ENCODE measurements around the gene CNTD1.
"Not testable (repeated sequence)": the region's sequence is repeated elsewhere in the genome, so short reads cannot be mapped to it uniquely, and the experiment has no call there.

Gene CNTD1

DNA sequence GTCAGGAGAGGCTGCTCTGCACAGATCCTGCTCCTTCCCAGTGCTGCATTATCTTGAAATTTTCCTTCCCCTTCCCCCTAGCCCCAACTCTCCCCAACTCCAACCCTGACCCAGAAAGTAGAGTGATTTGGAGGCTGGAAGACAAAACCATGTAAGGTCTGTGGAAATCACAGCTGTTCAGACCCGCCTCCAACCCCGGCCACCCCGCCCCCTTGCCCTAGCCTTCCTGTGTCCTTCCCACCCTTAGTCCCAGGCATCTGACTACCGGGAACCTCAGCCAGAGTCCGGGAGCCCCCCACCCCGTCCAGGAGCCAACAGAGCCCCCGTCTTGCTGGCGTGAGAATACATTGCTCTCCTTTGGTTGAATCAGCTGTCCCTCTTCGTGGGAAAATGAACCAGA, 52.3 kb downstream of the CNTD1 start, which contains the start of gene AOC3:
Gene AOC3 (plus strand): TSS at position 246 of the 400 bp plus-strand sequence. CDS start 145 bp downstream, at position 391.
- TF ChIP-seq, protein P1, sequence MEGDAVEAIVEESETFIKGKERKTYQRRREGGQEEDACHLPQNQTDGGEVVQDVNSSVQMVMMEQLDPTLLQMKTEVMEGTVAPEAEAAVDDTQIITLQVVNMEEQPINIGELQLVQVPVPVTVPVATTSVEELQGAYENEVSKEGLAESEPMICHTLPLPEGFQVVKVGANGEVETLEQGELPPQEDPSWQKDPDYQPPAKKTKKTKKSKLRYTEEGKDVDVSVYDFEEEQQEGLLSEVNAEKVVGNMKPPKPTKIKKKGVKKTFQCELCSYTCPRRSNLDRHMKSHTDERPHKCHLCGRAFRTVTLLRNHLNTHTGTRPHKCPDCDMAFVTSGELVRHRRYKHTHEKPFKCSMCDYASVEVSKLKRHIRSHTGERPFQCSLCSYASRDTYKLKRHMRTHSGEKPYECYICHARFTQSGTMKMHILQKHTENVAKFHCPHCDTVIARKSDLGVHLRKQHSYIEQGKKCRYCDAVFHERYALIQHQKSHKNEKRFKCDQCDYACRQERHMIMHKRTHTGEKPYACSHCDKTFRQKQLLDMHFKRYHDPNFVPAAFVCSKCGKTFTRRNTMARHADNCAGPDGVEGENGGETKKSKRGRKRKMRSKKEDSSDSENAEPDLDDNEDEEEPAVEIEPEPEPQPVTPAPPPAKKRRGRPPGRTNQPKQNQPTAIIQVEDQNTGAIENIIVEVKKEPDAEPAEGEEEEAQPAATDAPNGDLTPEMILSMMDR (conservative IDR thresholded peaks at IDR 0.05; ENCODE audit: control insufficient read depth, insufficient read depth, low read depth, low read length), result no peak
- no peak within 1 kb of the TSS for H3K4me3 ChIP-seq (ENCODE audit: control insufficient read depth, low read depth, low read length)
- no peak for DNase-seq (ENCODE audit: low read depth)

DNA sequence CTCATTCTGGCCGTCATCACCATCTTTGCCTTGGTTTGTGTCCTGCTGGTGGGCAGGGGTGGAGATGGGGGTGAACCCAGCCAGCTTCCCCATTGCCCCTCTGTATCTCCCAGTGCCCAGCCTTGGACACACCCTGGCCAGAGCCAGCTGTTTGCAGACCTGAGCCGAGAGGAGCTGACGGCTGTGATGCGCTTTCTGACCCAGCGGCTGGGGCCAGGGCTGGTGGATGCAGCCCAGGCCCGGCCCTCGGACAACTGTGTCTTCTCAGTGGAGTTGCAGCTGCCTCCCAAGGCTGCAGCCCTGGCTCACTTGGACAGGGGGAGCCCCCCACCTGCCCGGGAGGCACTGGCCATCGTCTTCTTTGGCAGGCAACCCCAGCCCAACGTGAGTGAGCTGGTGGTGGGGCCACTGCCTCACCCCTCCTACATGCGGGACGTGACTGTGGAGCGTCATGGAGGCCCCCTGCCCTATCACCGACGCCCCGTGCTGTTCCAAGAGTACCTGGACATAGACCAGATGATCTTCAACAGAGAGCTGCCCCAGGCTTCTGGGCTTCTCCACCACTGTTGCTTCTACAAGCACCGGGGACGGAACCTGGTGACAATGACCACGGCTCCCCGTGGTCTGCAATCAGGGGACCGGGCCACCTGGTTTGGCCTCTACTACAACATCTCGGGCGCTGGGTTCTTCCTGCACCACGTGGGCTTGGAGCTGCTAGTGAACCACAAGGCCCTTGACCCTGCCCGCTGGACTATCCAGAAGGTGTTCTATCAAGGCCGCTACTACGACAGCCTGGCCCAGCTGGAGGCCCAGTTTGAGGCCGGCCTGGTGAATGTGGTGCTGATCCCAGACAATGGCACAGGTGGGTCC, 52.9 kb downstream of the CNTD1 start:
- not testable (repeated sequence) for H3K4me3 ChIP-seq (ENCODE audit: control insufficient read depth, low read depth, low read length); DNase-seq (ENCODE audit: low read depth)

DNA sequence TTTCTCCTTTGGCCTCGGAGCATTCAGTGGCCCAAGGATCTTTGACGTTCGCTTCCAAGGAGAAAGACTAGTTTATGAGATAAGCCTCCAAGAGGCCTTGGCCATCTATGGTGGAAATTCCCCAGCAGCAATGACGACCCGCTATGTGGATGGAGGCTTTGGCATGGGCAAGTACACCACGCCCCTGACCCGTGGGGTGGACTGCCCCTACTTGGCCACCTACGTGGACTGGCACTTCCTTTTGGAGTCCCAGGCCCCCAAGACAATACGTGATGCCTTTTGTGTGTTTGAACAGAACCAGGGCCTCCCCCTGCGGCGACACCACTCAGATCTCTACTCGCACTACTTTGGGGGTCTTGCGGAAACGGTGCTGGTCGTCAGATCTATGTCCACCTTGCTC, 53.7 kb downstream of the CNTD1 start:
- TF ChIP-seq, protein P1 (conservative IDR thresholded peaks at IDR 0.05; ENCODE audit: control insufficient read depth, insufficient read depth, low read depth, low read length), result no peak
- no peak overlapping the region for H3K4me3 ChIP-seq (ENCODE audit: control insufficient read depth, low read depth, low read length)
- no peak for DNase-seq (ENCODE audit: low read depth)

DNA sequence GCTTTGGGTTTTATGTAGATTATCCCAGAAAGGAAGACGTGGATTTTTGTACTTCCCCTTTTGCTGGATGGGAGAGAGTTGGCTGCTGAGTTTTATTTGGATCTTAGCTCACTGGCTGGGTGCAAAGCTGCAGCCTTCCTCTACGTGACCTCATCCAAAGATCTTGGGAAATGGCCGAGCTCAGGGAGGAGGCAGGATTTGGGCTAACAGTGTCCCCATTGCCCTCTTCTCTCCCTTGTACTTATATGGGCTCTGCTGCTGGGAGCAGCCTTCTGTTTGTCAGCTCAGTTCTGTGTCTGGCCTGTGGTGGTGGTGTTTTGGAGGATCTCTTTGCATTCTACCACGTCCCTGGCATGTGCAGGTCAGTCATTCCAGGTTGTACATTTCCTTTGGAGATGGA, 54.3 kb downstream of the CNTD1 start:
- TF ChIP-seq, protein P1 (conservative IDR thresholded peaks at IDR 0.05; ENCODE audit: control insufficient read depth, insufficient read depth, low read depth, low read length), result no peak
- no peak for DNase-seq (ENCODE audit: low read depth)
- H3K4me3 ChIP-seq (ENCODE audit: control insufficient read depth, low read depth, low read length), result no peak overlapping the region

DNA sequence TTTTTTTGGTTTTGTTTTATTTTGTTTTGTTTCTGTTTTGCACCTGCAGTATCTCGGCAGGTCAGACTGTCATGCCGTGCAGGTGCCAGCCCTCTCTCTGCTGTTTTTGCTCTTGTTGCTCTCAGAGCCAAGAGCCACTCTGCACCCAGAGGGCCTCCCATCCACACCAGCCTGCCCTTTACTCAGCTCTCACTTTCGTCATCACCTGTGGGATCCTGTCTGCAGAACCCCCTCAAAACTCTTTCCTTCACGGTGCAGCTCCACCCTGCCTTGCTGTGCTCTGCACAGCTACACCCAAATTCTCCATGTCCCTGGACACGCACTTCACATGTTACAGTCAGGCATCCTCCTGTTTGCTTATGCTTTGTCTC, 54.9 kb downstream of the CNTD1 start:
- DNase-seq (ENCODE audit: low read depth), result no peak
- TF ChIP-seq, protein P1 (conservative IDR thresholded peaks at IDR 0.05; ENCODE audit: control insufficient read depth, insufficient read depth, low read depth, low read length), result no peak
- no peak overlapping the region for H3K4me3 ChIP-seq (ENCODE audit: control insufficient read depth, low read depth, low read length)

DNA sequence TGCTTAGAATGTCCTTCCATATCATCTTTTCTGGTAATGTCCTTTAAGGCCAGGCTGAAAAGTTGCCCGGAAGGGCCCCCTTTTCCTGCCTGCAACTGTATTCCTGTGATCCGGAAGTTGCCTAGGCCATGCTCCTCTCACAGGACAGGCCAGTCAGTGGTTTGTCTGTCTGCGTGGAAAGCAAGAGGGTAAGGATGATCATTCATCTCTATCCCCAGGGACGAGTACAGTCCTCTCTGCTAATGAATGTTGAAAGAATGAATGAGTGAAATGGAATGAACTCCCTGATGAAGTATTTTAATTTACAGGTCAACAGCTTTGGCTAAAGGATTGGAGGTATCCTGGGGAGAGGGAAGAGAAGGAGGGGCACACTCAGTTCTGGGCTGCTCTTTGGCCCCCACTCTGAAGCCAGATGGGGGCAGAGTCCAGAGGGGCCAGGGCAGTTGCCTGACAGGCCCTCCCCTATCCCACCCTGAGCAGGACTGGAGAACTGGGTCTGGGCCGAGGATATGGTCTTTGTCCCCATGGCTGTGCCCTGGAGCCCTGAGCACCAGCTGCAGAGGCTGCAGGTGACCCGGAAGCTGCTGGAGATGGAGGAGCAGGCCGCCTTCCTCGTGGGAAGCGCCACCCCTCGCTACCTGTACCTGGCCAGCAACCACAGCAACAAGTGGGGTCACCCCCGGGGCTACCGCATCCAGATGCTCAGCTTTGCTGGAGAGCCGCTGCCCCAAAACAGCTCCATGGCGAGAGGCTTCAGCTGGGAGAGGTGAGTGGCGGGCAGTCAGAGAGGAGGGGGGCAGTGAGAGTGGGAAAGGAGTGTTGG, 55.5 kb downstream of the CNTD1 start:
- no peak for DNase-seq (ENCODE audit: low read depth)
- TF ChIP-seq, protein P1 (conservative IDR thresholded peaks at IDR 0.05; ENCODE audit: control insufficient read depth, insufficient read depth, low read depth, low read length), result no peak

DNA sequence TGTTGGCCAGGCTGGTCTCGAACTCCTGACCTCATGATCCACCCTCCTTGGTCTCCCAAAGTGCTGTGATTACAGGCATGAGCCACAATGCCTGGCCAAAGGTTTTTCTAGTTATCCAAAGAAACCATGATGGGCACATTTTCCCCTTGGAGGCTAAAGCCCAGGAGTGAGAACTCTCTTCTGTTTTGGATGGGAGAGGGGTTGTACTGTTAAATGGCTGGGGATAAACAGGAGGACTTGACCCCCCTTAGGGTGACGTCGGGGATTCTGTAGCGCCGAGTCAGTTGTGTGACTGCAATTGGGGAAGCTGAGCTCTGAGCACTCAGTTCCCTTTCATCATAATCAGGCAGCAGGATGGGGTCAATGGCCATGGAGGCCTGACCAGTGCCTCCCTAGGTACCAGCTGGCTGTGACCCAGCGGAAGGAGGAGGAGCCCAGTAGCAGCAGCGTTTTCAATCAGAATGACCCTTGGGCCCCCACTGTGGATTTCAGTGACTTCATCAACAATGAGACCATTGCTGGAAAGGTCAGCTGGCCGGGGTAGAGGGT, 56.5 kb downstream of the CNTD1 start:
- no peak for DNase-seq (ENCODE audit: low read depth)
- TF ChIP-seq, protein P1 (conservative IDR thresholded peaks at IDR 0.05; ENCODE audit: control insufficient read depth, insufficient read depth, low read depth, low read length), result no peak
- H3K4me3 ChIP-seq (ENCODE audit: control insufficient read depth, low read depth, low read length), result no peak overlapping the region

More for the DNA sequence above, 55.5 kb downstream of the CNTD1 start:
- no peak overlapping the region for H3K4me3 ChIP-seq (ENCODE audit: control insufficient read depth, low read depth, low read length)

DNA sequence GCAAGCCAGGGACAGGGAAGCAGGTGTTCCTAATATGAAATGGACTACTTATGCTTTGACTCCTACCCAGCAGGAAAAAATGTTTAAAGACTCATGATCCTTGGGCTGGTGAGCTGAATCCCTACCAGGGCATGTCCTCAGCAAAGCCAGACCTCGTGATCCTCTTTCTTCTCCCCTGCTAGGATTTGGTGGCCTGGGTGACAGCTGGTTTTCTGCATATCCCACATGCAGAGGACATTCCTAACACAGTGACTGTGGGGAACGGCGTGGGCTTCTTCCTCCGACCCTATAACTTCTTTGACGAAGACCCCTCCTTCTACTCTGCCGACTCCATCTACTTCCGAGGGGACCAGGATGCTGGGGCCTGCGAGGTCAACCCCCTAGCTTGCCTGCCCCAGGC, 57.4 kb downstream of the CNTD1 start:
- H3K4me3 ChIP-seq (ENCODE audit: control insufficient read depth, low read depth, low read length); DNase-seq (ENCODE audit: low read depth): not testable (repeated sequence)

DNA sequence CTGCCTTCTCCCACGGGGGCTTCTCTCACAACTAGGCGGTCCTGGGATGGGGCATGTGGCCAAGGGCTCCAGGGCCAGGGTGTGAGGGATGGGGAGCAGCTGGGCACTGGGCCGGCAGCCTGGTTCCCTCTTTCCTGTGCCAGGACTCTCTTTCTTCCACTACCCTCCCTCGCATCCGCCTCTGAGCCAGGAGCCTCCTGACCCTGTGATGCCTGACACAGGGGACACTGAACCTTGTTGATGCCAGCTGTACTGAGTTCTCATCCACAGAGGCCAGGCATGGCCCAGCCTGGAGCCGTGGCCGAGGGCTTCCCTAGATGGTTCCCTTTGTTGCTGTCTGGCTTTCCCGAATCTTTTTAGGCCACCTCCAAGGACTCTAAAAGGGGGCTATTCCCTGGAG, 57.9 kb downstream of the CNTD1 start:
- not testable (repeated sequence) for H3K4me3 ChIP-seq (ENCODE audit: control insufficient read depth, low read depth, low read length); DNase-seq (ENCODE audit: low read depth)
